K562 (cell line): ENCODE data around the gene HRAS. TPM values are rescaled to one million over a fixed set of nuclear protein-coding genes. Genes with fewer than 3 reads are reported as not detected.

Source experiments
- CHD1 ChIP-seq: fragments of 200-600 bp; sonication (generic); IDR thresholded peaks from one replicate; pipeline ENCODE4 v1.6.1; 2012; ENCODE audit warnings: mild to moderate bottlenecking, moderate library complexity, low read length, inconsistent platforms
- ERF ChIP-seq: fragments of 450-650 bp; formaldehyde crosslinking; IDR thresholded peaks from 2 replicates; pipeline ENCODE4 v1.4.0; 2020; ENCODE audit warnings: mild to moderate bottlenecking, mixed read lengths
- KDM2B ChIP-seq: fragments of 250-450 bp; sonication (Bioruptor Pico); IDR thresholded peaks from 2 replicates; pipeline ENCODE4 v1.8.0; 2021; ENCODE audit warnings: mild to moderate bottlenecking, moderate library complexity
- KHSRP ChIP-seq: fragments of 450-650 bp; IDR thresholded peaks from 2 replicates; pipeline ENCODE4 v1.6.1; 2017
- MCM7 ChIP-seq, 2 experiments: fragments of 450-650 bp; IDR thresholded peaks; 2 replicates each; pipeline ENCODE4 v1.6.1; 2016 to 2018
- TCF3 ChIP-seq: sonication (generic); formaldehyde crosslinking; IDR thresholded peaks from 2 replicates; pipeline ENCODE4 v1.4.0; 2020; ENCODE audit warnings: mild to moderate bottlenecking, missing genetic modification reagents
- ZBTB17 ChIP-seq: fragments of 450-650 bp; formaldehyde crosslinking; IDR thresholded peaks from 2 replicates; pipeline ENCODE4 v1.4.0; 2020; ENCODE audit warnings: mild to moderate bottlenecking
- ZKSCAN3 ChIP-seq: fragments of 250-450 bp; sonication (Bioruptor Pico); IDR thresholded peaks from 2 replicates; pipeline ENCODE4 v1.4.0; 2020
- ZNF41 ChIP-seq: fragments of 250-450 bp; sonication (Bioruptor Pico); conservative IDR thresholded peaks from 2 replicates; pipeline ENCODE4 v1.4.0; 2020; ENCODE audit warnings: mild to moderate bottlenecking
- ZNF444 ChIP-seq: fragments of 250-450 bp; sonication (Bioruptor Pico); IDR thresholded peaks from 2 replicates; pipeline ENCODE4 v1.4.0; 2020; ENCODE audit warnings: mild to moderate bottlenecking, moderate library complexity
- polyA plus RNA-seq, 8 experiments: library from polyadenylated mRNA; depleted of rRNA in 4 of 8; stranded (reverse) in 5 of 8; unstranded in 3 of 8; fragments of >200 nt; fragmentation: Nextera tagmentation in 2 of 8; fragmentation: Illumina TruSeq in 1 of 8; extraction: Ambion mirVana in 2 of 8; extraction: Trizol in 1 of 8; gene quantifications; 2 replicates each; pipeline versions ENCODE4 v1.2.1 to v1.2.3, GENCODE V29; 2011 to 2014; ENCODE audit warnings: inconsistent platforms in 1 of 8, missing spikeins in 1 of 8
- total RNA-seq, 7 experiments: library from RNA; depleted of rRNA in 6 of 7; stranded (reverse); fragments of >200 nt in 6 of 7; fragmentation: Illumina TruSeq in 2 of 7; extraction: Trizol in 2 of 7; gene quantifications; 2 replicates each; pipeline versions ENCODE4 v1.2.1 to v1.2.3, GENCODE V29; 2011 to 2021; ENCODE audit warnings: low replicate concordance in 1 of 7
- TF ChIP-seq, protein P1 (sequence below): fragments of 250-450 bp; sonication (Bioruptor Pico); IDR thresholded peaks from 2 replicates; pipeline ENCODE4 v1.5.1; 2021; ENCODE audit warnings: mild to moderate bottlenecking
- TF ChIP-seq, protein P2 (sequence below): fragments of 250-450 bp; sonication (Bioruptor Pico); IDR thresholded peaks from 2 replicates; pipeline ENCODE4 v1.9.0; 2021; ENCODE audit warnings: mild to moderate bottlenecking
- TF ChIP-seq, protein P3 (sequence below): IDR thresholded peaks from 2 replicates; pipeline ENCODE4 v1.6.1; 2016; ENCODE audit warnings: missing genetic modification characterization, missing compliant biosample characterization
- TF ChIP-seq, protein P4 (sequence below): fragments of 250-450 bp; sonication (Bioruptor Pico); IDR thresholded peaks from 2 replicates; pipeline ENCODE4 v1.5.0; 2020; ENCODE audit warnings: mild to moderate bottlenecking
- TF ChIP-seq, protein P5 (sequence below): fragments of 450-650 bp; IDR thresholded peaks from 2 replicates; pipeline ENCODE4 v1.6.1; 2016; ENCODE audit warnings: low read depth

Gene HRAS
- total and polyA plus RNA-seq, 9 of the 15 experiments (the other 6 are each of a cell fraction or from before 2014, with no cell fraction given), result 2.8 to 73.5 (median 29.6) TPM

DNA sequence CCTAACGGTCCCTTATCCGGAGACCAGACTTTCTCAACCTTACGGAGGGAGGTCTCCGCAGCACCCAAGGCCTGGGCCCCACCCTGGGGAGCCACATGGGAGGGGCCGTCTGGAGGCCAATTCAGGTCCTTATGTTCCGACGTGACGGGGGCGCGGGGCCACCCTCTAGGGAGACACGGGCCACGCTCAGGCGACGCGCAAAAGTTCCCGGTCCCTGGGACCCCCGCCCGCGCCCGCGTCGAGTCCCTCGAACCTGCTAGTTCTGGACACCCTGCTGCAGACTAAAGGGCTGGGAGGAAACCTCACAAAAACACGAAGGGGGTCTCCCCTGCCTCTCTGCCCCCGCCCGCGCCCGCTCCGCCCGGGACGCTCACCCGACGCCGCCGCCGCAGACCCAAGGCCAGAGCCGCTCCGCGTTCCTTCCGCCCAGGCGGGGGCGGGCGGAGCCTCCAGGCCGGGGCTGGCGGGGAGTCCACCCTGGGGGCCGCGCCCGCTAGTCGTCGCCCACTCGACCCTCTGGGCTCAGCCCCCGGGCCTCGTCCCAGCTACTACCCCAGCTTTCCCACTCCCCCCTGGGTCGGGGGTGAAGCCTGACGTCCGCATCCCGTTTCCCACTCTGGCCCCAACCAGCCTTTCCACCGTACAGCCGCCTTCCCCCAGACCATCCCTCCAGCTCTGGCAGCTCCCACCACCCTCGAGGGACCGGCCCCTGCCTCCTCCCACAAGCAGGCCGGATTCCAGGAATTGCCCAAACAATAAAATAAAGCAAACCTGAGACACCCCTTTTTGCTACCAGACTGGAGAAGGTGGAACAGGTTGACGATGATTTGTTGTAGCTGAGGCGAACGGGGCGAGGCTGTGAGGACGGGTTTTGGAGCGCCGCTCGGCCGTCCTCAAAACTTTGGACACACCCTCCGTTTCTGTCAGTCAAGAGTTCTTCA is 31.1 kb downstream of the HRAS start (continued):
- TF ChIP-seq, protein P1, sequence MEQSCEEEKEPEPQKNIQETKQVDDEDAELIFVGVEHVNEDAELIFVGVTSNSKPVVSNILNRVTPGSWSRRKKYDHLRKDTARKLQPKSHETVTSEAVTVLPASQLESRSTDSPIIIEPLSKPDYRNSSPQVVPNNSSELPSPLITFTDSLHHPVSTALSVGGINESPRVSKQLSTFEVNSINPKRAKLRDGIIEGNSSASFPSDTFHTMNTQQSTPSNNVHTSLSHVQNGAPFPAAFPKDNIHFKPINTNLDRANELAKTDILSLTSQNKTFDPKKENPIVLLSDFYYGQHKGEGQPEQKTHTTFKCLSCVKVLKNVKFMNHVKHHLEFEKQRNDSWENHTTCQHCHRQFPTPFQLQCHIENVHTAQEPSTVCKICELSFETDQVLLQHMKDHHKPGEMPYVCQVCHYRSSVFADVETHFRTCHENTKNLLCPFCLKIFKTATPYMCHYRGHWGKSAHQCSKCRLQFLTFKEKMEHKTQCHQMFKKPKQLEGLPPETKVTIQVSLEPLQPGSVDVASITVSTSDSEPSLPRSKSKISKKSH, result no peak
- TF ChIP-seq ERF (CRISPR knock-in tag), result peak; percentile 66
- 0 out of 2 replicates have a peak, but pooled peaks have one; percentile 39 for TF ChIP-seq ZBTB17
- TF ChIP-seq KDM2B, result no peak
- TF ChIP-seq ZNF444 (CRISPR knock-in tag), result no peak
- no peak for TF ChIP-seq MCM7 (IDR thresholded peaks at IDR 0.05)
- TF ChIP-seq, protein P2, sequence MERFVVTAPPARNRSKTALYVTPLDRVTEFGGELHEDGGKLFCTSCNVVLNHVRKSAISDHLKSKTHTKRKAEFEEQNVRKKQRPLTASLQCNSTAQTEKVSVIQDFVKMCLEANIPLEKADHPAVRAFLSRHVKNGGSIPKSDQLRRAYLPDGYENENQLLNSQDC (CRISPR knock-in tag), result no peak
- TF ChIP-seq, protein P3, sequence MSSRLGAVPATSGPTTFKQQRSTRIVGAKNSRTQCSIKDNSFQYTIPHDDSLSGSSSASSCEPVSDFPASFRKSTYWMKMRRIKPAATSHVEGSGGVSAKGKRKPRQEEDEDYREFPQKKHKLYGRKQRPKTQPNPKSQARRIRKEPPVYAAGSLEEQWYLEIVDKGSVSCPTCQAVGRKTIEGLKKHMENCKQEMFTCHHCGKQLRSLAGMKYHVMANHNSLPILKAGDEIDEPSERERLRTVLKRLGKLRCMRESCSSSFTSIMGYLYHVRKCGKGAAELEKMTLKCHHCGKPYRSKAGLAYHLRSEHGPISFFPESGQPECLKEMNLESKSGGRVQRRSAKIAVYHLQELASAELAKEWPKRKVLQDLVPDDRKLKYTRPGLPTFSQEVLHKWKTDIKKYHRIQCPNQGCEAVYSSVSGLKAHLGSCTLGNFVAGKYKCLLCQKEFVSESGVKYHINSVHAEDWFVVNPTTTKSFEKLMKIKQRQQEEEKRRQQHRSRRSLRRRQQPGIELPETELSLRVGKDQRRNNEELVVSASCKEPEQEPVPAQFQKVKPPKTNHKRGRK, result no peak
- TF ChIP-seq ZKSCAN3 (CRISPR knock-in tag), result no peak
- TF ChIP-seq CHD1, result no peak
- TF ChIP-seq ZNF41 (CRISPR knock-in tag), result no peak
- no peak for TF ChIP-seq KHSRP
- TF ChIP-seq, protein P4, sequence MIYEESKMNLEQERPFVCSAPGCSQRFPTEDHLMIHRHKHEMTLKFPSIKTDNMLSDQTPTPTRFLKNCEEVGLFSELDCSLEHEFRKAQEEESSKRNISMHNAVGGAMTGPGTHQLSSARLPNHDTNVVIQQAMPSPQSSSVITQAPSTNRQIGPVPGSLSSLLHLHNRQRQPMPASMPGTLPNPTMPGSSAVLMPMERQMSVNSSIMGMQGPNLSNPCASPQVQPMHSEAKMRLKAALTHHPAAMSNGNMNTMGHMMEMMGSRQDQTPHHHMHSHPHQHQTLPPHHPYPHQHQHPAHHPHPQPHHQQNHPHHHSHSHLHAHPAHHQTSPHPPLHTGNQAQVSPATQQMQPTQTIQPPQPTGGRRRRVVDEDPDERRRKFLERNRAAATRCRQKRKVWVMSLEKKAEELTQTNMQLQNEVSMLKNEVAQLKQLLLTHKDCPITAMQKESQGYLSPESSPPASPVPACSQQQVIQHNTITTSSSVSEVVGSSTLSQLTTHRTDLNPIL (CRISPR knock-in tag), result no peak
- TF ChIP-seq, protein P5, sequence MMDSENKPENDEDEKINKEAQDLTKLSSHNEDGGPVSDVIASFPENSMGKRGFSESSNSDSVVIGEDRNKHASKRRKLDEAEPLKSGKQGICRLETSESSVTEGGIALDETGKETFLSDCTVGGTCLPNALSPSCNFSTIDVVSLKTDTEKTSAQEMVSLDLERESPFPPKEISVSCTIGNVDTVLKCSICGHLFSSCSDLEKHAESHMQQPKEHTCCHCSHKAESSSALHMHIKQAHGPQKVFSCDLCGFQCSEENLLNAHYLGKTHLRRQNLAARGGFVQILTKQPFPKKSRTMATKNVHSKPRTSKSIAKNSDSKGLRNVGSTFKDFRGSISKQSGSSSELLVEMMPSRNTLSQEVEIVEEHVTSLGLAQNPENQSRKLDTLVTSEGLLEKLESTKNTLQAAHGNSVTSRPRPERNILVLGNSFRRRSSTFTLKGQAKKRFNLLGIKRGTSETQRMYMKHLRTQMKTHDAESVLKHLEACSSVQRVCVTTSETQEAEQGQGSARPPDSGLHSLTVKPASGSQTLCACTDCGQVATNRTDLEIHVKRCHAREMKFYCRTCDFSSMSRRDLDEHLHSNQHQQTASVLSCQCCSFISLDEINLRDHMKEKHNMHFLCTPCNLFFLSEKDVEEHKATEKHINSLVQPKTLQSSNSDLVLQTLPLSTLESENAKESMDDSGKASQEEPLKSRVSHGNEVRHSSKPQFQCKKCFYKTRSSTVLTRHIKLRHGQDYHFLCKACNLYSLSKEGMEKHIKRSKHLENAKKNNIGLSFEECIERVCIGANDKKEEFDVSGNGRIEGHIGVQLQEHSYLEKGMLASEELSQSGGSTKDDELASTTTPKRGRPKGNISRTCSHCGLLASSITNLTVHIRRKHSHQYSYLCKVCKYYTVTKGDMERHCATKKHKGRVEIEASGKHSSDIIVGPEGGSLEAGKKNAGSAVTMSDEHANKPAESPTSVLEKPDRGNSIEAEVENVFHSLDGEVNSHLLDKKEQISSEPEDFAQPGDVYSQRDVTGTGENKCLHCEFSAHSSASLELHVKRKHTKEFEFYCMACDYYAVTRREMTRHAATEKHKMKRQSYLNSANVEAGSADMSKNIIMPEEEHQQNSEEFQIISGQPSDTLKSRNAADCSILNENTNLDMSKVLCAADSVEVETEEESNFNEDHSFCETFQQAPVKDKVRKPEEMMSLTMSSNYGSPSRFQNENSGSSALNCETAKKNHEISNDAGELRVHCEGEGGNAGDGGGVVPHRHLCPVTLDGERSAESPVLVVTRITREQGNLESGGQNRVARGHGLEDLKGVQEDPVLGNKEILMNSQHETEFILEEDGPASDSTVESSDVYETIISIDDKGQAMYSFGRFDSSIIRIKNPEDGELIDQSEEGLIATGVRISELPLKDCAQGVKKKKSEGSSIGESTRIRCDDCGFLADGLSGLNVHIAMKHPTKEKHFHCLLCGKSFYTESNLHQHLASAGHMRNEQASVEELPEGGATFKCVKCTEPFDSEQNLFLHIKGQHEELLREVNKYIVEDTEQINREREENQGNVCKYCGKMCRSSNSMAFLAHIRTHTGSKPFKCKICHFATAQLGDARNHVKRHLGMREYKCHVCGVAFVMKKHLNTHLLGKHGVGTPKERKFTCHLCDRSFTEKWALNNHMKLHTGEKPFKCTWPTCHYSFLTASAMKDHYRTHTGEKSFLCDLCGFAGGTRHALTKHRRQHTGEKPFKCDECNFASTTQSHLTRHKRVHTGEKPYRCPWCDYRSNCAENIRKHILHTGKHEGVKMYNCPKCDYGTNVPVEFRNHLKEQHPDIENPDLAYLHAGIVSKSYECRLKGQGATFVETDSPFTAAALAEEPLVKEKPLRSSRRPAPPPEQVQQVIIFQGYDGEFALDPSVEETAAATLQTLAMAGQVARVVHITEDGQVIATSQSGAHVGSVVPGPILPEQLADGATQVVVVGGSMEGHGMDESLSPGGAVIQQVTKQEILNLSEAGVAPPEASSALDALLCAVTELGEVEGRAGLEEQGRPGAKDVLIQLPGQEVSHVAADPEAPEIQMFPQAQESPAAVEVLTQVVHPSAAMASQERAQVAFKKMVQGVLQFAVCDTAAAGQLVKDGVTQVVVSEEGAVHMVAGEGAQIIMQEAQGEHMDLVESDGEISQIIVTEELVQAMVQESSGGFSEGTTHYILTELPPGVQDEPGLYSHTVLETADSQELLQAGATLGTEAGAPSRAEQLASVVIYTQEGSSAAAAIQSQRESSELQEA, result no peak
- no peak for TF ChIP-seq TCF3
